Effector memory CD8-positive, alpha-beta T cell (primary cell): Measurements from ENCODE around the gene KCNT1.

Source experiments
- ATAC-seq: fragments of 150-1000 bp; cut with Tn5 transposase; replicated peaks from 2 replicates; pipeline ENCODE4 v1.10.0; 2021; ENCODE audit warnings: mild to moderate bottlenecking, moderate library complexity
- DNase-seq, 3 experiments: peaks; one replicate each; pipeline ENCODE4 v3.0.0; 2021
- H3K27ac Mint-ChIP-seq, 2 donors: one replicate each; pipeline ENCODE4 v1.8.0; 2022; ENCODE audit warnings: mild to moderate bottlenecking in 2 of 2, mixed read lengths in 2 of 2, moderate library complexity in 2 of 2
- H3K27me3 Mint-ChIP-seq, 2 donors: one replicate each; pipeline ENCODE4 v1.8.0; 2022; ENCODE audit warnings: mixed read lengths in 2 of 2
- H3K36me3 Mint-ChIP-seq: one replicate; pipeline ENCODE4 v1.8.0; 2022; ENCODE audit warnings: mild to moderate bottlenecking, moderate library complexity, mixed read lengths; ENCODE audit not compliant: insufficient read depth
- H3K4me1 Mint-ChIP-seq, 2 donors: one replicate each; pipeline ENCODE4 v1.8.0; 2022; ENCODE audit warnings: low read depth in 2 of 2, mixed read lengths in 2 of 2
- H3K4me3 Mint-ChIP-seq, 2 donors: one replicate each; pipeline ENCODE4 v1.8.0; 2022; ENCODE audit warnings: mild to moderate bottlenecking in 2 of 2, mixed read lengths in 2 of 2, moderate library complexity in 2 of 2
- H3K9me3 Mint-ChIP-seq, 2 donors: one replicate each; pipeline ENCODE4 v1.8.0; 2022; ENCODE audit warnings: mixed read lengths in 2 of 2

KCNT1 gene

DNA sequence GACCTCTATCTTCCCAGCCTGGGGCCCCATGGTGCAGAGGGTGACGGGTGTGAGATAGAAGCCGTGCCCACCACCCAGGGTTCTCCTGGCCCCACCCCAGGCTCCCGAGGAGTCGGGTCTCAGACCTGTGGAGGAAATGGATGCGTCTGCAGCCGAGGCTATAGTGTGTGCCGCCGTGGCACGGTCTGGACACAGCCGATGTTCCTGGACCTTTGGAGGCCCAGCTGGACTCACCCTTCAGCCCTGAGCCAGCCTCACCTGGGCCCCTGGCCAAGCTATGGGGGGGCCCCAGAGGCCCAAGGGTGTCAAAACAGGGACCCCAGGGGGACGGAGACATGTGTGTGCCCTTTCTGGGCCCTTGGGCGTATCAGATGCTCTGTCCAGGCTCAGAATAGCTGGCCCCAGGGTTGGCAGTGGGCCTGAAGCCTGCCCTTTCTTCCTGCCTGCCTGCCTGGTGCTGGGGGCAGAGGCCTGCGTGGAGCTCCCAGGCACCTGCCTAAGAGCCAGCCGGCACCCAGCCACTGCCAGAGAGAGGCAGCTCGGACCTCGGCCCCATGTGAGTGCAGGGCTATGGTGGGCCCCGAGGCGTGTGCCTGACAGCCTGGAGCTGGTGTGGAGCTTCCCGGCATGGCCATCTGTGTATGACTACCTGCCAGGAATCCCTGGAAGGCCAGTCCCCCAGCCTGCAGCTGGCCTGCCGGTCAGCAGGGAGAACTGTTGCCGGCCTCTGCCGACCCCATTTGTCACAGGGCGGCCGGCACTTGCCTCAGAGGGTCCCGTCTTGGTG is 41.8 kb downstream of the KCNT1 start:
- Mint-ChIP-seq H3K27me3 (peaks cover 14 to 45% of the 10 kb centered on the region in 2 donors), H3K9me3 (no peaks in the 10 kb centered on the region), H3K4me1 (no peaks in the 10 kb centered on the region), H3K36me3 (no peaks in the 10 kb centered on the region), H3K27ac (no peak overlapping the region), H3K4me3 (no peak overlapping the region)
- no peak for DNase-seq
- no peak for ATAC-seq

DNA sequence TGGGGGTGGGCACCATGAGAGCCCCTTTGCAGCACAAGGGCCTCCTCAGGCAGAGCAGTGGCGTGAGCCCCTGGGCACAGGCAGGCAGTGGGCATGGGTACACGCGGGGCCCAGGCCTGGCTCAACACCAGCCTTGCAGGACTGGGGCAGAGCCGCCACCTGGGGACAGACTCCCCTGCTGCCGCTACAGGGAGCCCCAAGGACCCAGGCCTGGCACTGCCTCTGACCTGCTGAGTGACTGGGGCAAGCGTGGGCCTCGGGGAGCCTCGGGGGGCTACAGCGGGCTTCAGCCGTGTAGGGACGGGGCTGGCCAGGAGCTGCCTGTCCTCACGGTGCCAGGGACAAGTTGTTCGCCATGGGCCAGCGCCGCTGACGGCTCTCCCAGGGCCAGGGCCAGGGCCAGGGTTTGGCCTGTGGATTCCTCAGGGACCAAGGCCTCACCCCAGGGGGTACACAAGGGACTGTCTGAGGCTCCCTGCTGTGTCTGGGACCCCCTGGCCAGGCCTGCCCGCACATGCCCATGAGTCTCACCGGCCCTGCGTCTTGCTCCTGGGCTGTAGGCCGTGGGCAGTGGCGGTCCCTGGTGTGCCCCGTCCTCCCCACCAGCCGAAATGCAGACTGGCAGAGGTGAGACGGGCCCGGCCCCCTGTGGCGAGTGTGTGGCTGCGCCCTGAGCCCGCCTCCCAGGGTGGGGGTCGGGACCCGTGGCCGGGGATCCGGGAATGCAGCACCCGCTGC is 42.5 kb downstream of the KCNT1 start:
- Mint-ChIP-seq H3K36me3 (no peaks in the 10 kb centered on the region), H3K9me3 (no peaks in the 10 kb centered on the region), H3K4me3 (no peak overlapping the region), H3K27me3 (peaks cover 7 to 38% of the 10 kb centered on the region in 2 donors), H3K4me1 (no peaks in the 10 kb centered on the region), H3K27ac (no peak overlapping the region)
- no peak for DNase-seq
- no peak for ATAC-seq

DNA sequence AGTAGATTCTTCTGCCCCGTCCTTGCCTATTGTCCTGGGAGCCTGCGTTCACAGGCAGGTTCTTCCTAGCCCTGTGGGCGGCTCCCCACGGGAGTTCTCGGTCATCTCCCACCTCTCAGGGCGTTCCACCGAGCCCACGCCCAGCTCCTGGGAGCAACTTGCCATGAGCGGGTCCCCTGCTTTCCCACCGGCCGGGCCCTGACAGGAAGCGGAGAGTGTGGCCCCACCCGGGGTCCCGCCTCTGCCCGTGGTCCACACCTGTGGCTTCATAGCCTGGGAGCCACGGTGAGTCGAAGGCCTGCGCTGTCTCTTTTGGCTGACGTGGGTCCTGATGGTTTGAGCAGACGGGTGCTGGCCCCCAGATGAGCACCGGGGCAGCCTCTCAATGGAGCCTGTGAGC is 43.2 kb downstream of the KCNT1 start:
- H3K4me1 Mint-ChIP-seq: no peaks in the 10 kb centered on the region
- H3K27me3 Mint-ChIP-seq: peaks cover under 1 to 31% of the 10 kb centered on the region in 2 donors
- H3K4me3 Mint-ChIP-seq: no peak overlapping the region
- H3K36me3 Mint-ChIP-seq: no peaks in the 10 kb centered on the region
- no peaks in the 10 kb centered on the region for H3K9me3 Mint-ChIP-seq
- ATAC-seq (no peak), DNase-seq (no peak)
- H3K27ac Mint-ChIP-seq: no peak overlapping the region

DNA sequence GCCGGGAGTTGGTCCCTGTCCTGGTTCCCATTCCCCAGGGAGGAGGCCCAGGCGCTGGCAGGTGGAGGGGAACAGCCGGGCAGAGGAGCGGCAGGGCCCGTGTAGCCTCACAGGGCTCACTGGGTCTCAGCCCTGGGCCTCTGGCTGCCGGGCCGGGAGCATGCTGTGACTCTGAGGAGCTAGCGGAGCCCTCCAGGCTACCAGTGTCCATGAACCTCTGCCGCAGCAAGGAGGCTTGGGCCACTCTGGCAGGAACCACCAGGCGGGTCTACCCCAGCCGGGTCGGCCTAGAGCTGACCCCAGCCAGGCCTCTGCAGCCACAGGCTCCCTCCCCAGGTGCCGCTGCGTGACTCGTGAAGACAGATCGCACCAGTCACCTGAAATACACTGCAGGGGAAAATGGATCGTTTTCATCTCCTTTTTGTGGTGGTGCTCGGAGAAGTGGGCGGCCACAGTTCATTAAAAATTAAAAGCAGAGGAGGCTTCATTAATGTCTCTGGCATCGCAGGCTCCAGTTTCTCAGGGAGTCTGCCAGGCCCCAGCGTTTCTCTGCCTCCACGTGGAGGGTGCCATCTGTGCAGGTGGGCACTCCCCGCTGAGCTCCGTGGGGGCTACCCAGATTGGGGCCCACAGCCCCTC is 43.8 kb downstream of the KCNT1 start:
- no peak for ATAC-seq

DNA sequence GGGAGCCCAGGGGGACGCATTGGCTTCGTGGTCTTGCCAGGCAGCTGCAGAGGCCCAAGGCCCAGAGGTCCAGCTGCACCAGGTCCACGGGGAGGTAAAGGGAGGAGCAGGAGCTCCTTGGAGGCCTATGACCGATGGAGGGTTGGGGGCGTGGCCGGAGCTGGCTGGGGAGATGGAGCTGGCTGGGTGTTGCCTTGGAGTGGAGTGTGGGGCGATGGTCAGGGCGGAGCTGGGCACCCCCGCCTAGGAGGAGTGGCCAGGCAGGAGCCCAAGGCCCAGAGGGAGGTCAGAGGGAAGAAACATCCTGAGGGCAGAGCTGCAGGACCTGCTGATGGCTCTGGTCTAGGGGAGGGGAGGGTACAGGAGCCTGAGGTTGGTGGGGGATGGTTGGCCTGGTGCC is 44.6 kb downstream of the KCNT1 start:
- DNase-seq (no peak), ATAC-seq (no peak)
- H3K27ac Mint-ChIP-seq: no peak overlapping the region
- H3K36me3 Mint-ChIP-seq: no peaks in the 10 kb centered on the region
- peaks cover under 1 to 25% of the 10 kb centered on the region in 2 donors for H3K27me3 Mint-ChIP-seq
- no peaks in the 10 kb centered on the region for H3K4me1 Mint-ChIP-seq
- H3K4me3 Mint-ChIP-seq: no peak overlapping the region
- H3K9me3 Mint-ChIP-seq: no peaks in the 10 kb centered on the region

More for the DNA sequence above, 43.8 kb downstream of the KCNT1 start:
- peaks cover 0 to 28% of the 10 kb centered on the region in 2 donors for H3K27me3 Mint-ChIP-seq
- no peaks in the 10 kb centered on the region for H3K4me1 Mint-ChIP-seq
- H3K27ac Mint-ChIP-seq: no peak overlapping the region
- DNase-seq: no peak
- no peaks in the 10 kb centered on the region for H3K9me3 Mint-ChIP-seq
- H3K36me3 Mint-ChIP-seq: no peaks in the 10 kb centered on the region
- no peak overlapping the region for H3K4me3 Mint-ChIP-seq

DNA sequence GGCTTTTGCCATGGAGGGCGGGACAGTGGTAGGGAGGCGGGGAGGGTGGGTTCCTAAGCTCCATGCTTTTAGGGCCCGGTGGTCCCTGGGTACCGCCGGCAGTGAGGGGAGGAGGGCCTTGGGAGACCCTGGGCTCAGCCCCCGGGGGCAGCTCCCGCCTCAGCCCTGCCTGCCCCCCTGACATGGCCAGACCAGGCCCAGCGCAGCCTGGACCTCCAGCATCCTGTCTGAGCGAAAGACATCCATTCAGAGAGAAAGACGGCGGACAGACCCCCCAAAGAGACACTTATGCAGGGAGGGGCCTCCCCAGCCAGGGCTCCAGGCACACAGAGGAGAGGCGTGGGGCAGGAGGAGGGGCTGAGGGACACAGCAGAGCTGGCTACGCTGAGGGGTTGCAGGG is 45.3 kb downstream of the KCNT1 start:
- H3K27ac Mint-ChIP-seq: no peak overlapping the region
- ATAC-seq (no peak), DNase-seq (no peak)
- H3K27me3 Mint-ChIP-seq: peaks cover 6 to 31% of the 10 kb centered on the region in 2 donors
- H3K36me3 Mint-ChIP-seq: no peaks in the 10 kb centered on the region
- H3K4me1 Mint-ChIP-seq: no peaks in the 10 kb centered on the region
- H3K4me3 Mint-ChIP-seq: no peak overlapping the region
- H3K9me3 Mint-ChIP-seq: no peaks in the 10 kb centered on the region

DNA sequence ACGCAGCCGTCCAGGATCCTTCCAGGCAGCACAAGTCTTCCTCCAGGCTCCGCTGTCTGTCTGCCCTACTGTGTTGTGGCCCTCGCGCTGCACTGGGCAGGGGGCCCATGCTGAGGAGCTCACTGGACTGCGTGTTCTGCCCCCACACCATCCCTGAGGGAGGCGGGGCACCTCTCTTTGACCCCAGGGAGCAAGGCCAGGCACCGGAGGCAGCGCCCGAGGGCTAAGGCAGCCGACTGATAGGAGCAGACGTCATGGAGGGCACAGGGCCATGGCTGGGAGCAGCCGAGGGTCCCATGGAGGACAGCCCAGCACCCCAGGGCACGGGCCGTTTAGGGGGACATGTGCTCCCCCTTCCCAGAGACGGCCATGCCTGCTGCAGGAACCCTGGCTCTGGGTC is 46.7 kb downstream of the KCNT1 start:
- no peak for ATAC-seq
- no peak for DNase-seq
- Mint-ChIP-seq H3K36me3 (no peaks in the 10 kb centered on the region), H3K4me3 (no peak overlapping the region), H3K27me3 (peaks cover 6 to 34% of the 10 kb centered on the region in 2 donors), H3K27ac (no peak overlapping the region), H3K4me1 (no peaks in the 10 kb centered on the region), H3K9me3 (no peaks in the 10 kb centered on the region)

DNA sequence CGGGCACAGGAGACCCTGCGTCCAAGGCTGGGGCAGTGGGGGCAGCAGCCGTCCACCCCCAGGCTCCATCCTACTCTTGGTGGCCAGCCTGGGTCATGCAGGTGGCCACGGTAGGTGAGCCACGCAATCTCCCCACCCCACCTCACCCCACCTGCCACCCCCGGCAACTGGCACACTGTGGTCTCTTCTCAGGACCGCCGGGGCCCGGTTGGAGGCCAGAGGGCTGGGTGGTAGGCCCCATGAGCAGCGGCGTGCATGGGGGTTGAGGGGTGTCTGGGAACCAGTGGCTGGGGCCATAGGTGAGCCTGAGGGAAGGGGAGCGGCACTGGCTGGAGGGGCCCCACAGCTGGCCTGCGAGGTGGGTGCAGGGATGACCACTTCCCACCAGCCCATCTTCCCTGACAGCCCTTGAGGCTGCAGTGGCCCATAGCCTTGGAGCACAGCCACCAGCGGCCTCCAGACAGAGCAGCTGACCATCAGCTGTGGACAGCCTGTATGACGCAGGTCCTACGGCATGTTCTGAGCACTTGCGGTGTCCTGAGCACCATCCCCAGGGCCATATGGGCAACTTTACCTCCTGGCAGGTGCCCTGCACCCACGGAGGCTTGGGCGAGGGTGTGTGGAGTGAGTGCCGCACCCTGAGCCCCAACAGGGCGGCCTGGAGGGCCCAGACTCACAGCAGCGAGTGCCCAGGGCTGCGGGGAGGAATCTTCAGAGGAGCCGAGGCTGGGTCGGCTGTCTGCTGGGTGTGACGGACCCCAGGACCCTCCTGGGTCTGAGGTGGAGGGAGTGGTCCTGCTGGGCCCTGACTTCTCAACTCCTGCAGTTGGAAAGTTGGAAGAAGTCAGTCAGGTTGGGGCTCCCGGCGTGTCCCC is 47.4 kb downstream of the KCNT1 start:
- H3K27me3 Mint-ChIP-seq: peaks cover 6 to 34% of the 10 kb centered on the region in 2 donors
- DNase-seq (no peak), ATAC-seq (no peak)
- H3K9me3 Mint-ChIP-seq: no peaks in the 10 kb centered on the region
- H3K4me3 Mint-ChIP-seq: no peak overlapping the region
- no peak overlapping the region for H3K27ac Mint-ChIP-seq
- no peaks in the 10 kb centered on the region for H3K4me1 Mint-ChIP-seq
- no peaks in the 10 kb centered on the region for H3K36me3 Mint-ChIP-seq

DNA sequence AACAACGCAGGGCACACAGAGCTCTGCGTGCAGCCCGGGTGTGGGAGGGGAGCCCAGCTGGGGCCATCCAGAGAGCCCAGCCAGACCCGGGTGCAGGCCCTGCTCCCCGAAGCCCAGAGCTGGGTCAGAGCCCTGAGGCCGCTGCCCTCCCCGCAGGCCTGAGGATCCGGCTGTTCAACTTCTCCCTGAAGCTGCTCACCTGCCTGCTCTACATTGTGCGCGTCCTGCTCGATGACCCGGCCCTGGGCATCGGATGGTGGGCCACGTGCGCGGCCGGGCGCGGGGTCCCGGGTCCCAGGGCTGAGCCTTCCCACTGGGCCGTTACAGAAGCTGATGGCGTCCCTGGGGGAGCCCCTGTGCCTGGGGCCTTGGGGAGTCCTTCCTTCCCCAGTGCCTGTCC is 48.8 kb downstream of the KCNT1 start:
- H3K4me3 Mint-ChIP-seq: no peak overlapping the region
- H3K9me3 Mint-ChIP-seq: no peaks in the 10 kb centered on the region
- DNase-seq: no peak
- no peaks in the 10 kb centered on the region for H3K36me3 Mint-ChIP-seq
- H3K27me3 Mint-ChIP-seq: peaks cover 6 to 34% of the 10 kb centered on the region in 2 donors
- no peaks in the 10 kb centered on the region for H3K4me1 Mint-ChIP-seq
- H3K27ac Mint-ChIP-seq: no peak overlapping the region
- ATAC-seq: no peak

DNA sequence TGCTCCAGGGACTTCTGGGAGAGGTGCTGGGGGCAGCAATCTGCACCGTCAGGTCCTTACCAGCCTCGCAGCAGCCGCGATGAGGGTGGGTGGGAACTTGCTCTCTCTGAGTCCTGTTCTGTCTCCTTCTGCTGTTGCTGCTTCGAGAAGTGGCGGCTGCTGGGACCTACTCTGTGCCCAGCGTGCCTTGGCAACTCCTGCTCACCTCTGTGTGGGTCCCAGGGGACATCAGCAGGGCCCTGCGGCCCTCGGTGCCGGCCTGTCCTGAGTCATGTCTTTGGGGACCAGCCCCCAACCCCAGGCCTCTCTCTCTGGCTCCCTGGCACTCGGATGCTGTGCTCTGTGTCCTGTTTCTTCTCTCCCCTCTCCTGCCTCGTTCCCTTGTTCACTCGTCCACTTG is 49.5 kb downstream of the KCNT1 start:
- H3K4me3 Mint-ChIP-seq: no peak overlapping the region
- H3K27ac Mint-ChIP-seq: peak overlapping the region in 1 of 2 donors; percentile 29
- H3K36me3 Mint-ChIP-seq: no peaks in the 10 kb centered on the region
- DNase-seq (no peak), ATAC-seq (no peak)
- no peaks in the 10 kb centered on the region for H3K4me1 Mint-ChIP-seq
- peaks cover 6 to 30% of the 10 kb centered on the region in 2 donors for H3K27me3 Mint-ChIP-seq
- H3K9me3 Mint-ChIP-seq: no peaks in the 10 kb centered on the region

DNA sequence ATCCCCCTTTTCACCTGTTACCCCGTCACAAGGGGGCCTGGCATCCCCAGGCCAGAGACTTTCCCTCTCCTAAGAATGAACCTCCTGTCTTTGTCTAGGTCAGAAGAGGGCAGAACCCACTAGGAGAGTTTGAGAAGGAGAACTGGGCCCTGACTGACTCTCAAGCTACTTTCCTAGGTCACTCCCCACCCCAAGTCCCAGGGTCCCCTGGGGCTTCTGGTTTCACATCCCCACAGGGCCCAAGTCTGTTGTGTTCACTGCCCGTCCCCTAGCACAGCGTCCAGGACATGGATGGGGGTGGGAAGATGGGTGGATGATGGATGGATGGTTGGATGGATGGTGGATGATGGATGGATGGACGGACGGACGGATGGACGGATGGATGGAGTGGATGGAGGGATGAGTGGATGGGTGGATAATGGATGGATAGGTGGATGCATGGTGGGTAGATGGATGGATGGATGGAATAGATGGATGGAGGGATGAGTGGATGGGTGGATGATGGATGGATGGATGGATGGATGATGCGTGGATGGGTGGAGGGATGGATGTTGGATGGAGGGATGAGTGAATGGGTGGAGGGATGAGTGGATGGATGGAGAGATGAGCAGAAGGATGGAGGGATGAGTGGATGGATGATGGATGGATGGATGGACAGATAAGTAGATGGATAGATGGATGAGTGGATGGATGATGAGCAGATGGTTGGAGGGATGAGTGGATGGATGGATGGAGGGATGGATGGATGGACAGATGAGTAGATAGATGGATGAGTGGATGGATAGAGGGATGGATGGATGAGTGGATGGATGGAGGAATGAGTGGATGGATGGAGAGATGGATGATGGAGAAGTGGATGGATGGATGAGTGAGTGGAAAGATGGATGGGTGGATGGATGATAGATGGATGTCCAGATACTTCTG is 50.6 kb downstream of the KCNT1 start:
- no peak overlapping the region for H3K4me3 Mint-ChIP-seq
- H3K4me1 Mint-ChIP-seq: no peaks in the 10 kb centered on the region
- H3K9me3 Mint-ChIP-seq: no peaks in the 10 kb centered on the region
- DNase-seq (no peak), ATAC-seq (no peak)
- no peak overlapping the region for H3K27ac Mint-ChIP-seq
- H3K27me3 Mint-ChIP-seq: peaks cover 6 to 21% of the 10 kb centered on the region in 2 donors
- no peaks in the 10 kb centered on the region for H3K36me3 Mint-ChIP-seq

DNA sequence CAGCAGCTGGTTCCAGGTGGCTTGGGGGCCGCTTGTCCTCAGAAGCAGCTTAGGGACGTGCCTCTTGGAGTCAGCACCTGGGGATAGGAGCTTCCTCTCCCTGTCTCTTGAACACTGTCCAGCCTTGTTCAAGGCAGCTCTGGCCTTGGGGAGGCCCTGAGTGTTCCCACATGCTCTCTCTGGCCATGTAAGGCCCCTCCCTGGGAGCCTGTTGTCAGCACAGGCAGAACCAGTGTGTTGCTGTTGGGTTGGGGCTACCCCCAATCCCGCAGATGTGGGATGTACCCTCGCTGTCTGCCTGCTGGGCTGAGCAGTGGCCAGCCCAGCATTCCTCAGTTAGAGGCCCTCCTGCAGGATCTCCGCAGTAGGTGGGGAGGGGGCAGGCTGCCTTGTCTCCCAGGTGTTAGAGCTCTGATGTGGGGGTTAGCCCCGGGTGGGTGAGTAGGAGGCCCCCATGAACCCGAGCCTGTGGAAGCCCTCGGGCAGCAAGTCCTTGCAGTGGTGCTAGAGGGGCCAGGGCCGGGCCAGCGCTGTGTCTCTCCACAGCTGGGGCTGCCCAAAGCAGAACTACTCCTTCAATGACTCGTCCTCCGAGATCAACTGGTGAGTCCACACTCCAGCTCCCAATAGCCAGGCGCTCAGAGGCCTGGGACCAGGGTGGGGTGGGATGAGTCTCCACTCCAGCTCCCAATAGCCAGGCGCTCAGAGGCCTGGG is 51.6 kb downstream of the KCNT1 start:
- Mint-ChIP-seq H3K36me3 (no peaks in the 10 kb centered on the region), H3K9me3 (no peaks in the 10 kb centered on the region), H3K27ac (no peak overlapping the region), H3K27me3 (peaks cover 6 to 21% of the 10 kb centered on the region in 2 donors), H3K4me1 (no peaks in the 10 kb centered on the region), H3K4me3 (no peak overlapping the region)
- ATAC-seq (no peak), DNase-seq (no peak)
